ENCODE measurements around the gene GSS.
"Not testable (repeated sequence)": the region's sequence is repeated elsewhere in the genome, so short reads cannot be mapped to it uniquely, and the experiment has no call there.

The GSS gene

DNA sequence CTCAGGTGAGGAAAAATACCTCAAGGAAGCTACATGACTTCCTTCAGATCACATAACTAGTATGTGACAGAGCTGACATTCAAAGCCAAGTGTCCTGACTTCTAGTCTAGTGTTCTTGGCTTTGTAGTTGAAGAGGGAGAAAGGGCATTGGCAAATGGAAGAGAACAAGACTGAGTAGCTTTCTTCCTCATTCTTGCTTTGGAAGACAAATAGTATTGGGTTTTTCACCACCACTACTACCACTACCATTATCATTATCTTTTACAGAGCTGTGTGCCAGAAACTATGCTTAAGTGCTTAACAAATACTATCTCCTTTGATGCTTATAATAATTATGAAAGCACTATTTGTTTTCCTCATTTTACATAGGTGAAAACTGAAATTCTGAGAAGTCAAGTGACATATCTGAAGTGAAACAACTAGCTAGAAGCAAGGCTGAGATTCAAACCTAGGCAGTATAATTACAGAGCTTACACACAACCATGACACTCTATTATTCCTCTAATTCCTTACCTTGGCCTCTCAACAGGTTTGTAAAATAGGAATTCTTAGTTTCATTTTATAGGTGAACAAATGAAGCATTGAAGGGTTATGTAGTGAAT, 72.4 kb downstream of the GSS start:
- no peak for TF ChIP-seq GATA1 (IDR thresholded peaks at IDR 0.05; ENCODE audit: low read depth, low read length)
- TF ChIP-seq POLR2A (IDR thresholded peaks at IDR 0.05; ENCODE audit: low read length) = no peak
- no peak for DNase-seq

DNA sequence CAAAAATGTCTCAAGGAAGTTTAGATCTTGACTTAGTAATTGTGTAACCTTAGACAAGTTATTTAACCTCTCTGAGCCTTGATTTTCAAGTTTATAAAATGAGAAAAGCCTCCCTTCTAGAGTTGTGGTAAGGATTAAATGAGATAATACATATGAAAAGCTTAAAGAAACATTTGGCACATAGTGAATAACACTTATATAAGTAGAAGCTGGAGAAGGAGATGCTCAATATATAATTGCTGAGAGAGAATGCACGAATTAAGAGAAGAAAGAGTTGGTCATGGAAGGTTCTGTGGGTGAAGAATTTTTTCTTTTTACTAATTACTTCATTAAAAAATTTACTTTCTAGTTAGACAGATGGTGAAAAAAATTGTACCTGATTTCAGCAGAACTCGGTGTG, 73.9 kb downstream of the GSS start:
- DNase-seq = no peak
- TF ChIP-seq POLR2A (IDR thresholded peaks at IDR 0.05; ENCODE audit: low read length) (no peak), GATA1 (IDR thresholded peaks at IDR 0.05; ENCODE audit: low read depth, low read length) (no peak)

DNA sequence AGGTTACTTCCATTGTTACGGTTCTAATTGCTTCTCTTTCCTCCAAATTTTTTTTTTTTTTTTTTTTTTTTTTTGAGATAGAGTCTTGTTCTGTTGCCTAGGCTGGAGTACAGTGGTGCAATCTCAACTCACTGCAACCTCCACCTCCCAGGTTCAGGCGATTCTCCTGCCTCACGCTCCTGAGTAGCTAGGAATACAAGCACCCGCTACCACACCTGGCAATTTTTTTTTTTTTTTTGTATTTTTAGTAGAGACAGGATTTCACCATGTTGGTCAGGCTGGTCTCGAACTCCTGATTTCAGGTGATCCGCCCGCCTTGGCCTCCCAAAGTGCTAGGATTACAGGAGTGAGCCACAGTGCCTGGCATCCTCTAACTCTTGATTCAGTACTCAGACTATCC, 74.6 kb downstream of the GSS start:
- not testable (repeated sequence) for DNase-seq

DNA sequence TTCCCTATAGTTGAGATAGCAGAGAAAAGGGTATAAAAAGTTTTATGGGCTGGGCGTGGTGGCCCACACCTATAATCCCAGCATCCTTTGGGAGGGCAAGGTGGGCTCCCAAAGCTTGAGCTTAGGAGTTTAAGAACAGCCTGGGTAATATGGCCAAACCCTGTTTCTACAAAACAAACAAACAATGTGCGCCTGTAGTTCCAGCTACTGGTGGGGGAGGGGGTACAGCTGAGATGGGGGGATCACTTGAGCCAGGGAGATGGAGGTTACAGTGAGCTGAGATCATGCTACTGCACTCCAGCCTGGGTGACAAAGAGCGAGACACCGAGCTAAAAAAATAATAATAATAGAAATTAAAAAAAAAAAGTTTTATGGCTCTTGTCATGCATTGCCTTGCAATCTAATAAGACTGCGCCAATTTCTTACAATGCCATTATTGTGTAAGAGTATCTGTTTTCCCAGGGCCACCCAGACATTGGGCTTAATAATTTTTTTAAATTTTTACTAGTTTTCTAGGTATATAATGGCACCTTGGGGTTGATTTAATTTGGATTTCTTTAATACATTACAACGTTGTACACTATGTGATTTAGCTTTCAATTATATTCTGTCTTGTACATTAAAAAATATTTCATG, 75.3 kb downstream of the GSS start:
- DNase-seq = no peak
- no peak for TF ChIP-seq POLR2A (IDR thresholded peaks at IDR 0.05; ENCODE audit: low read length)
- TF ChIP-seq GATA1 (IDR thresholded peaks at IDR 0.05; ENCODE audit: low read depth, low read length) = no peak

All from erythroblast (primary cell).